Activated effector memory CD4-positive, alpha-beta T cell treated with anti-CD3 and anti-CD28 coated beads, Interleukin-2, amount 50 U/mL, for 16 hours (primary cell): ENCODE data around the gene ARMC12.
"Not testable (repeated sequence)": the region's sequence is repeated elsewhere in the genome, so short reads cannot be mapped to it uniquely, and the experiment has no call there.

Source experiments
- DNase-seq: peaks from one replicate; pipeline ENCODE4 v3.0.0-alpha.2; 2020

Gene ARMC12

DNA sequence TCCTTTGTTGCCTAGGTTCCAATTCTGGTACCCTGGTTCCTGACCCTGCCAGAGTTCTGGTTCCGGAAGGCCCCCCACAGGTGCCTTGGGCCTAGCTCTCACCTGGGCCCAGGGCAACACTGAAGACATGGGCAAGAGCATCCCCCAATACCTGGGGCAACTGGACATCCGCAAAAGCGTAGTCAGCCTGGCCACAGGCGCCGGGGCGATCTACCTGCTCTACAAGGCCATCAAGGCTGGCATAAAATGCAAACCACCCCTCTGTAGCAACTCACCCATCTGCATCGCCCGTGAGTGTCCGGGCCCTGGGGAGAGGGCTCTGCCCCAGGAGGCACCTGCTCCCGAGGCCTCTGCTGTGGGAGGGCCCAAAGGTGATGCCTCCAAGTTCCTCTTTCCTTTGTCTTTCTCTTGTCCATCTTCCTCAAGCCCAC is at the start of gene ARMC12:
ARMC12 (plus strand) TSS at position 51 of the 431 bp plus-strand sequence; CDS start at position 128, 77 bp downstream.
- DNase-seq, result no peak

DNA sequence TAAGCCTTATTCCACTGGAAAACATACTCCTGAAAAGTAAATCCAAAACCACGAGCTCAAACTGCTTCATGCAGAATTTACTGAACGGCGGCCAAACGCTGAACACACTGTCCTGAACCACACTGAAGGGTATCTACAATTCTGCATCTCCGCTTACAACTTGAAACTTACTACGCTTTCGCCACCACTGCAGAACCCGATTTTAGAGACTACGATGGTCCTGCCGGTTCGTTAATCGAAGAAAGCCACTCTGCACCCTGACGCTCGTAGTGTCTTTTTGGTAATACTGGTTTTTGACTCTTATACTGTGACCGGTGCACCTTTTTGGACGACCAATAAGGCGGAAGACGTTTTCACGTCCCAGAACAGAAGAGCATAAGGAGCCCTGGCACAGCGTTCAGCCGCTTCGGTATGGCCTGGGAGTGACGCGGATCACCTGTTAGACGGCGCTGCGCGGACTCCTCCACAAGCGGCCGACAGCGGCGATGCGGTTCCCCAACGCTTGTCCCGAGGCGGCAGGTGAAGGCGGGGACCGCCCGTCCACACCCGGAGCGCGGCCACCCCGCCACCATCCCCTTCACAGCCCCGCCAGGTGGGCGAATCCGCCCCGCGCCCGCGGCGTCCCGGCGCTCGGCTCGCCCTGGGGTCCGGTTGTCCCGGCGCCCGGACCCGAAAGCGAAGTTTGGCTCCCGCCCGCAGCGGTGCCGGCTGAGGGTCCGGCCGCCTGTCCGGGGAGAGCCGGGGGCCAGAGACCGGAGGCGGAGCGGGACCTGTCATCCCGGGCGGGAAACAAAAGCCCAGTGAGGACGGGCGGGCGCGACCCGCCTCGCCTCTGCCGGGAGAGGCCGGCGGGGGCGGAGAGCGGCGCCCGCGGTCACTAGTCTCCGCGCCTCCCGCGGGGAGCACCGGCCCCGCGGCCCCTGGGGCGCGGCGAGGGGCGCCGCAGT is 48.9 kb upstream of the ARMC12 start:
- peak; percentile 86 for DNase-seq

- peak; percentile 96 for DNase-seq
These were observed 48.1 kb upstream of the ARMC12 start, which contains the start of gene FKBP5 for GRCh38 chr6:35688605-35689322. FKBP5 (minus strand) TSS chr6:35688915; CDS start chr6:35642824, 46,091 bp downstream.

- not testable (repeated sequence) for DNase-seq
These were observed 46.8 kb upstream of the ARMC12 start for GRCh38 chr6:35690006-35690405.

DNA sequence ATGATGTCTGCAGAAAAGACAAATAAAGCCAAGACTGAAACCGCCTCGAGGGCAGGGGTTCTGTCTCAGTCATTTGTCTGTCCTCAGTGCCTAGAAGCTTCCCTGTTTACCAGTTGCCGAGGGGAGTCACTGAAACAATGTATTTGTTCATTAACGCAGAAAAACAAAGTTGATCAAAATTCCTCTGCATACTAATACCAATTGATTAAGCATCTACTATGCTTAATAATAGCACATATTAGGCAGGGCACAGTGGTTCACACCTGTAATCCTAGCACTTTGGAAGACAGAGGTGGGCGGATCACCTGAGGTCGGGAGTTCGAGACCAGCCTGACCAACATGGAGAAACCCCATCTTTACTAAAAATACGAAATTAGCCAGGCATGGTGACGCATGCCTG is 46.3 kb upstream of the ARMC12 start:
- no peak for DNase-seq

GRCh38 chr6:35691027-35691824 is 45.6 kb upstream of the ARMC12 start:
- DNase-seq, result no peak

GRCh38 chr6:35694462-35694861 is 42.4 kb upstream of the ARMC12 start:
- DNase-seq, result no peak

- DNase-seq, result not testable (repeated sequence)
These were observed 38.4 kb upstream of the ARMC12 start for GRCh38 chr6:35698430-35698829.

DNA sequence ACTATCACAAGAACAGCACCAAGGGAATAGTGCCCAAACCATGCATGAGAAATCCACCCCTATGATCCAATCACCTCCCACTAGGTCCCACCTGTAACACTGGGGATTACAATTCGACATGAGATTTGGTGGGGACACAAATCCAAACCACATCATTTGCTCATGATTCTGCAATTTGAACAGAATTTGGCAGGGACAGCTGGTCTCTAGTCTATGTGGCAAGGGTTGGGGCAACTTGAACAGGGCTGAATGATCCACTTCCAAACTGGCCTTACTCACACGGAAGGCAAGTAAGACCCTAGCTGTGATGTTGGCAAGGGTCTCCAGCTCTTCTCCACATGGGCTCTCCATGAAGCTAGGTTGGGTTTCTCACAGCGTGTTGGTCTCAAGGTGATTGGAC is 38.0 kb upstream of the ARMC12 start:
- DNase-seq, result no peak

GRCh38 chr6:35703554-35703953 is 33.3 kb upstream of the ARMC12 start:
- DNase-seq, result no peak

GRCh38 chr6:35706468-35706867 is 30.4 kb upstream of the ARMC12 start:
- DNase-seq, result no peak

DNA sequence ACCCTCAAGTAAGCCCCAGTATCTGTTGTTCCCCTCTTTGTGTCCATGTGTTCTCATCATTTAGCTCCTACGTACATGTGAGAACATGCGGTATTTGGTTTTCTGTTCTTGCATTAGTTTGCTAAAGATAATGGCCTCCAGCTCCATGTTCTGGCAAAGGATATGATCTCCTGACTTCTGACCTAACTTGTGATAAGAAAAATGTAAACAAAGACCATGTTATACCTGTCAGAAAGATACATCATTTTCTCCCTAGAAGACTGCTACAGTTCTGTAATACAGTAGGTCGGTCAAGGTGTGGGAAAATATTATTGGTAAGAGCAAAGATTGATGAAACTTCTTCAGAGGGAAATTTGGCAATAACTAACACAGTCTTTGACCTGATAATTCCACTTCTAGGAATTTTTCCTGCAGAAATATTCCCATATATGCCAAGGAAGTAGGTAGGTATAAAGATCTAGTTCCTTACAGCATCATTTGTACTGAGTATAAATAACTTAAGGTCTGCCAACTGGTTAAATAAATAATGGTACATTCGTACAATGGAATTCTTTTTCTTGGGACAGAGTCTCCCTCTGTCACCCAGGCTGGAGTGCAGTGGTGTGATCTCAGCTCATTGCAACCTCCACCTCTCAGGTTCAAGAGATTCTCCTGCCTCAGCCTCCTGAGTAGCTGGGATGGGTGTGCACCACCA is 29.0 kb upstream of the ARMC12 start:
- no peak for DNase-seq

GRCh38 chr6:35708585-35708984 is 28.2 kb upstream of the ARMC12 start:
- DNase-seq, result no peak

GRCh38 chr6:35710241-35710847 is 26.5 kb upstream of the ARMC12 start:
- DNase-seq, result peak; percentile 66

DNA sequence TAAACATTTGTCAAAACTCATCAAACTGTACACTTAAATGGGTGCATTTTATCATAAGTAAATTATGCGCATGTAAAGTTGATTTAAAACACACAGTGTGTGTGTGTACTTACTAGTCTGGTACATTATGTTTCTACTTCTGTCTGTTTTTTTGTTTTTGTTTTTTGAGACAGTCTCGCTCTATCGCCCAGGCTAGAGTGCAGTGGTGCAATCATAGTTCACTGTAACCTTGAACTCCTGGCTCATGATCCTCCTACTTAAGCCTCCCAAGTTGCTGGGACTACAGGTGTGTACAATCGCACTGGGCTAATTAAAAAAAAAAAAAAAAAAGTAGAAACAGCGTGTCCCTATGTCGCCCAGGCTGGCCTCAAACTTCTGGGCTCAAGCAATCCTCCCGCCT is 25.1 kb upstream of the ARMC12 start:
- no peak for DNase-seq

DNA sequence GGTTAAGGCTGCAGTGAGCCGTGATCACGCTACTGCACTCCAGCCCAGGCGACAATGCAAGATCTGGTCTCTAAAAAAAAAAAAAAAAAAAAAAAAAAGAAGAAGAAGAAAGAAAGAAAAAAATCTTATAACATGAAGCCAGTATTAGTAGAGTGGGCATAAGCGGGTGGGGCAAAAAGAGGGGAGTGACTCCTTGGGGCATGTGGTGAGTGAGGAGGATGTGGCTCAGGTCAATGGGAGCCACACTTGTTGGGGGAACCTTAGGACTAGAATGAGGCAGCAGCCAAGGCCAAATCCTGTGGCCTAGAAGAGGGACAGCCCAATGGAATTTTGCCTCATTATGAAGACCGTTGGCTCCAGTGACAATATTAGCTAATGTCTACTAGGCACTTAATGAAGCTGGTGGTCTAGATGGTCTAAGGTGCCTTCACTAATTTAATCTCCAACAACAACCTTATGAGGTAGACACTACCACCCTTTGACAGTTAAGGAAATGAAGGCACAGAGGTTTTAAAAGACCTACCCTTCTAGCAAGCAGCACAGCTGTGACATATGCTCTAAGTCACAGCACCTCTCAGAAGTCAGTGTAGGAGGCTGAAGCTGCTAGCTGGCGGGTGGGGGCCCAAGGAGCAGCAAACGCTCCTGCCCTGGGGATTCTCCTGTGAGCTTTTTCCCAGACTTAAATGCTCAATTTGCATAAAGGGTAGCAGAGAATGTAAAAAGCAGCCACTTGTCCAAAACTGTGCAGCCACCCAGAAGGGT is 23.6 kb upstream of the ARMC12 start:
- DNase-seq, result peak; percentile 53

- peak; percentile 45 for DNase-seq
These were observed 20.0 kb upstream of the ARMC12 start for GRCh38 chr6:35716798-35717197.

DNA sequence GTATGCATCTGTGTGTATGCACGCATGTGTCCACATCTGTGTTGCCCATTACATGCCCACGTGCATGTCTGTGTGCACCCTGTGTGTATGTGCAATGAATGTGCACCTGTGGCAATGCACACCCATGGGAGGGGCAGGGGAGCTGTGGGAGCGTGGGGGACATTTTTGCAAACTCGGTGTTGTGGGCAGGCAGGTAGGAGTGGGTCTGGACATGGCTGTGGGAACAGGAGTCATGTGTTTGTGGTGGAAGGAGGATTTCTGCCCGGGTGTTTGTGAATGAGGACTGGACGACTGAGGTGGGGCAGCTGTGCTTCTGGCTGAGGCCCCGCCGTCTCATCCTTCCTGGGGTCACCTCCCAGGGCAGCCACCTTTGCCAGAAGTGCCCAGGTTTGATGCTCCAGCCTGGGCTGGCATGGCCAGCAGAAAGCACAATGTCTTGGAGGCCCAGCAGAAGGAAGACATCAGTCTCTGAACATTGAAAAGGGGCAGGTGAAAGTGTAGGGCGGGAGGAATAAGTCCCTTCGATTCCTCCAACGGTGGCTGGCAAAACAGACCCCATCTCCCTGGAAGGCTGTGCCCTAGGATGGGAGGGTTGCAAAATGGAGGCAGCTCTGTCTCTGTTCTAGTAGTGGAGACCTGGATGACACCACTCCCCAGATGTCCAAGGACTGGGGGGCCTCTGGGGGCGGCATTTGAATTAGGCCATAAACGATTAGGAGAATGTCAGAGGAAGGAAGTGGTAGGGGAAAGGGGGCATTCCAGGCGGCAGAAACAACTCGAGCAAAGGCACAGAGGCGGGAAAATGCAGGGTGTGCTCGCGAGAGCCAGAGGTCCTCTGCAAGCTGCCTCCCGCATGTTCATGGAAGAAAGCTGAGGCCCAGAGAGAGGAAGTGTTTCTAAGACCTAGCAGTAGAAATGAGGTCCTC is 19.1 kb upstream of the ARMC12 start:
- DNase-seq, result peak; percentile 54

GRCh38 chr6:35718375-35718736 is 18.5 kb upstream of the ARMC12 start:
- no peak for DNase-seq

DNA sequence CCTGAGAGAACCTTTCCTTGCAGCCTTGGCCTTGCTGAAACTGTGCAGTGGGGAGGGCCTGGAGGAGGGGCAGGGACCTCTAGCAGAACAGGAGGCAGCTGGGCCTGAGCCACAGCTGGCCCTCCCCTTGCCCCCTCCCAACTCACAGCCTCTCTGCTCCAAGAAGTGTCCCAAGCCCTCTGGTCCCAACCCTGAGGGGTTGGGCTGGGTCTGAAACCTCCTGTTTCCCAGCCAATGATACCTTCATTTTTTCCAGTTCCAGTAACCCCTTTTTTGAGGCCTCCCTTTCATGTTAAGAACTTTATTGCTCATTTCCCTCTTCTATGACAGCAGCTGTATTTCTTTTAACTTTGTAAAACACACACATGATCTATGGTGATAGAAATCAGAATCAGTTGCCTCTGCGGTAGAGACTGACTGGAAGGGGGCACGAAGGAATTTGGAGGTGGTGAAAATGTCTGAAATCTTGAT is 17.9 kb upstream of the ARMC12 start:
- DNase-seq, result peak; percentile 62
